Right renal pelvis (tissue), 4 donors: ENCODE data around the gene ITPR1. TPM values are rescaled to one million over a fixed set of nuclear protein-coding genes. Genes with fewer than 3 reads are reported as not detected.

Experiments
- DNase-seq, 4 donors: peaks; one replicate each; pipeline ENCODE4 v3.0.0-alpha.2; 2013; ENCODE audit warnings: low read depth in 4 of 4, low spot score in 3 of 4, missing footprints in 1 of 4
- polyA plus RNA-seq, 4 donors: library from polyadenylated mRNA; unstranded; fragments of 120-200 nt; gene quantifications; one replicate each; pipeline ENCODE4 v1.2.1, GENCODE V29; 2013; ENCODE audit not compliant: insufficient read length in 4 of 4

The ITPR1 gene
- polyA plus RNA-seq, 4 donors: 48.1 to 61.2 (median 53.4) TPM

DNA sequence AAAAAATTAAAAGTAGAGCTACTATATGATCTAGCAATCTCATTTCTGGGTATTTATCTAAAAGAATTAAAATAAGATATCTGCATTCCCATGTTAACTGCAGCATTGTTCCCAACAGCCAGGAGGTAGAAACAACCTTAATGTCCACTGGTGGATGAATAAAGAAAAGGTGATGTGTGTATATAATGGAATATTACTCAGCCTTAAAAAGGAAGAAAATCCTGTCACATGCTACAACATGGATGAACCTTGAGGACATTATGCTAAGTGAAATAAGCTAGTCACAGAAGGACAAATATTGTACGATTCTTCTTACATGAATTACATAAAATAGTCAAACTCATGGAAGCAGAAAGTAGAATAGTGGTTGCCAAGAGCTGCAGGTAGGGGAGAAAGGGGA, 366.6 kb downstream of the ITPR1 start:
- no peak for DNase-seq

- DNase-seq: no peak
Measured at GRCh38 chr3:4862973-4863372, 369.8 kb downstream of the ITPR1 start.

DNA sequence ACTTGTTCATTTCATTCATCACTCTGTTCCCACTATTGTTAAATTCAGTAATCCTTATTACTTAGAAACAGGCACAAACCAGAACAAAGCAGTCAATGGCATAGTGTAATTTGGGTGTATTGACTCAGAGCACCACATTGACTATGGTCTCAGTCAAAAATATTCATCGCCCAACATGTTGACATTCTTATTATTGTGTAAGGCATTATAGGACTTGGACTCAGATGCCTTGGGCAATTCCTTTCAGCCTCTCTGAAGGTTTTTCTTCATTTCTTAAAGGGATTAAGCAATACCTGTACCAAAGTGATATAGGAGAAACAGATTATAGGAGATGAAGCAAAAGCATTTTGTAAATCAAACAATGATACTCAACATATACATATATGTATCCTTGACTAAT, 371.4 kb downstream of the ITPR1 start:
- DNase-seq: no peak

- no peak for DNase-seq
Measured at GRCh38 chr3:4865714-4866113, 372.6 kb downstream of the ITPR1 start.

DNA sequence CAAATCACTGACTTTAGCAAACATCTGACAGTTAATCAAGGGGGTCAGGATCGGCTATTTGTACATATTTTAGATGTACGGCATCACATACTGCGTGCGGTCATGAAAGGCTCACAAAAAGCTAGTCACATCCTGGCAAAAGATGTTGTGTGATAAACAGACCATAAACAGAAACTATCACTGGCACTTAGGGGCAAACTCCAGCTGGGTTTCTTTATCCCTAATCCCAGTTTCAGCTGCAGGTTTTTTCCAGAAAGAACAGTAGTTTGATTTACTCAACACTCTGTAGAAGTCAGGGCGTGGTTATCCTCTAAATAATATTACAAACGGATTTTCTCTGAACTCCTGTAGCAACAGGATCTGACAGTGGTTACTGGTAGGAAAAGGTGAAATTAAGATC, 373.7 kb downstream of the ITPR1 start:
- no peak for DNase-seq

- DNase-seq: no peak
Measured at GRCh38 chr3:4877173-4877787, 384.1 kb downstream of the ITPR1 start.

- DNase-seq: no peak
Measured at GRCh38 chr3:4880850-4881249, 387.7 kb downstream of the ITPR1 start.

DNA sequence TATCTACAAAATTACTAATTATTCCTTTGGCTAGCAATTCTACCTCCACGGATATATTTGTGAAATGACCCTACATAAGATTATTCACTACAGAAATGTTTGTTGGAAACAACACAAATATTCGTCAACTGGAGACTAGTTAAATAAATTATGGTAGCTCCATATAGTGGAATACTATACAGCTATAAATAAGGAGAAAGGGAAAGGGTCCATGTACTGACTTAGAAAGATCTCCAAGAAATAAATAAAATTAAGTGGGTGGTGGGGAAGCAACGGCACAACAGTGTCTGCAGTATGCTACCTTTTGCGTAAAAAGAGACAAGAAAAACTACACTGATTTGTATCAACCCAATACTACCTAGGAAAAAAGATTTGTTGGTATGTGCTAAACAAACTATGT, 389.4 kb downstream of the ITPR1 start:
- no peak for DNase-seq

DNA sequence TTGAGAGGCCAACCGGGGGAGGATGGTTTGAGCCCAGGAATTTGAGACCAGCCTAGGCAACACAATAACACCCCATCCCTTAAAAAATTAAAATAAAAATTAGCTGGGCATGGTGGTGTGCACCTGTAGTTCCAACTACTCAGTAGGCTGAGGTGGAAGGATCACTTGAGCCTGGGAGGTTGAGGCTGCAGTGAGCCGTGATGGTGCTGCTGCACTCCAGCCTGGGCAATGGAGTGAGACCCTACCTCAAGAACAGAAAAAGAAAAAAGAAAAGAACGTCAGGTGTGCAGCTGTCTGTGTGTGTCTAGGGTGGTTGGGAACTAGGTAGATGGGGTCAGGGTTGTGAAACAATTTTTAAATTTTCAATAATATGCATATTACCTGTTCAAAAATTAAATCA, 389.9 kb downstream of the ITPR1 start:
- no peak for DNase-seq

DNA sequence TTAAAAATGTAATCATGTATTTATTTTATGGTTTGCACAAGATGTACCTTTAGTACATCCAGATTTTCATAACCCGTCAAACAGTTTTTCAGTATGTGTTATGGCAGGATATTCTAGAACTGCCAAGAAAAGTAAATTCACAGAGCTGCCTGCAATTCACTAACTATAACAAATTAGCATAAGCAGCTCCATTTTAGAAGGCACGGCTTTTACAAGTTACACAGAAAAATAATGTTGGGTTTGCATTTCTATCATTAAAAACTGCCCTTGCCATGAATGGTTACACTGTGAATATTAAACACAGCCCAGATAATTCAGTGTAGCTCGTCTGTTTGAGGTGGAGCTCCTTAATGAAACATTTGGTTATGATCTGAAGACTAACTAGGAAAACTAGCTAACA, 391.7 kb downstream of the ITPR1 start:
- no peak for DNase-seq

DNA sequence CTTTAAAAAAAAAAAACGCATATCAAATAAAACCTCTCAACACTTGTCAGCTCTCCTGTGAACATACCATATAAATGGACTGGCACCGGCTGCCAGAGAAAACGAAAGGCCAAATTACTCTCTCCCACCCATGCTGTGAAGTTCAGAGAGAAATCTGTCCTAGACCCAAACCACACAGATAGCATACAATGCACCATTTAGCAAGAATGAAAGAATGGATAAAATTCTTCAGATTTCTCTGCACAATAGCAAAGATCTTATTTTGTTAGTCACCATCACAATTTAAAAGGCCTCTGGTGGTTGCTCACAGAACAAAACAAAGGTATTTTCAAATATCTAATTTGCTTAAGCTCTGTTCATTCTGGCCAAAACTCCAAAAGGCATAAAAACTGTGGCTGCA, 392.2 kb downstream of the ITPR1 start:
- no peak for DNase-seq

- DNase-seq: no peak
Measured at GRCh38 chr3:4886448-4886847, 393.3 kb downstream of the ITPR1 start.

DNA sequence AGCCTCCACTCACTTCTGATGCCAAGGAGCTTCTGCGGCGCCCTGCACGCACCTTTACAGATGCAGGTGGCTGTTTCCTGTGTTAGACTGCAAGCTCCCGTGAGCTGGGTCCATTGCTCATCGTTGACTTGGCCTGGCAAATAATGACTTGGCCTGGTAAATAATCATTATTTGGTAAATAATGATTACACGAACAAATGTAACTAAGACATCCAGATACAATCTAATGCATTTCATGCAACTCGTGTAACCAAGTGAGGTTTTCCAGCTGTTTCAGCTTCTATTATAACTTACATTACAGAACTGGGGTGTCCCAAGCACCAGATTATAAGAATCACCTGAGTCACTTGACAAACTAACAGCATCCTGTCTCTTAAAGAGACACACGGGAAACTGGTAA, 394.0 kb downstream of the ITPR1 start:
- no peak for DNase-seq

GRCh38 chr3:4888913-4889846, 396.0 kb downstream of the ITPR1 start:
- DNase-seq: no peak

DNA sequence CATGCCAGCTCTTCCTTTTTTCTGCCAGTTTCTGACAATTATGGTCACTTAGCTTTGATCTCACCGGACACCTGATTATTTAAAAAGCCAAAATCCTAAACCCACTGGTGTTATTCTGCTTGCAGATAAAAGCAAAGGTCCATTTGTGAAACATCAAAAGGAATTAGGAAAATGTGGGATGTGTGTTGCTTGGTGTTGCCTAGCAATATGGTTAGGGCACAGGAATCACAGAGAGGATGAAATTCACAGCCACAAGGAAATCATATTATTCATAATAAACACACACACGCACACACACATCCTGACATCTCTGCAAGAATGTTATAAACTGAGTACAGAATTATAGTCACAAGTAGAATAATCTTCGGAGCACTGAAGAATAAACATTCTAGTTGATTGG, 396.7 kb downstream of the ITPR1 start:
- DNase-seq: no peak

DNA sequence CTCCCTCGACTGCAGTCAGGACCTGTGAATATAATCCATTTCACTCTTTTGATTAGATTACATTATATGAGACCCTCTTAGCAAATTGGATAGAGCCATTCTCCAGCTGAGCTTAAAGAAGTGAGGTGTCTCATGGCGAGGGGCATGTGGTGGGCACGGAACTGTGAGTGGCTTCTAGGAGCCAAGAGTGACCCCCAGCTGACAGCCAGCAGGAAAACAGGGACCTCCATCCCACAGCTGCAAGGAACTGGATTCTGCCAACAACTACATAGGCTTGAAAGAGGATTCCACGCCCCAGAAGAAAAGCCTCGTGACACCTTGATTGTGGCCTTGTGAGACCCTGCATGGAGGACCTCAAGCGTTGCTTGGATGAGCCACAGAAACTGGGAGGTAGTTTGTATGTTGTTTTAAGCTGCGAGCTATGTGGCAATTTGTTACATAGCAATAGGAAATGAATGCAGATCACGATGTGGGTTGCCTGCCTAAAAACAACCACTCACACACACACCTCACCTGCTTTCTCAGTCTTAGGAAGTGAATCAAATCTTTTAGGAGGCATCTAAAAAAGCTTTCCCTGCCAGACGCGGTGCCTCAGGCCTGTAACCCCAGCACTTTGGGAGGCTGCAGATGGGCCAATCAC, 401.9 kb downstream of the ITPR1 start:
- DNase-seq: no peak

DNA sequence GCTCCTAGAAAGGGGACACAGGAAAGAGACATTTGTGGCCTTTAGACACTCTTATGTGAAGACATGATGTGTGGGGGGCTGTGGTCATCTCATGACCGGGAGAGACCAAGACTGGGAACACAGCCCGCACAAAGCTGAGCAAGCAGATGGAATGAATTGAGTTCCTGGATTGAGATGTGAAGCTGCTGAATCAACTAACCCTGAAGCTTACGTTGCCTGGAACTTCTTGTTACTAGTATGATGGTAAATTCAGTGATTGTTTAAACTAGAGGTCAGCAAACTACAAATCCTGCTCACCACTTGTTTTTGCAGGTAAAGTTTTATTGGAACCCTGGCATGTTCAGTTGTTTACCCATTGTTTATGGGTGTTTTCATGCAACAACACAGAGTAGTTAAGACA, 402.7 kb downstream of the ITPR1 start:
- no peak for DNase-seq

Other genes starting within 250 kb of the ITPR1 start
- gene SETMAR, start 190.0 kb upstream of the ITPR1 start, polyA plus RNA-seq: 10 to 100 TPM; 29.9 to 33.4 (median 31.6) TPM
- gene SUMF1, start 26.1 kb upstream of the ITPR1 start, polyA plus RNA-seq: 10 to 100 TPM; 46.8 to 55.1 (median 53.5) TPM